SK-N-SH treated with all-trans-retinoic acid at 6 μM for 48 hours (cell line): Measurements from ENCODE around the gene MRPL11.

Experiments used
- ARNTL ChIP-seq: fragments of 450-650 bp; formaldehyde crosslinking; IDR thresholded peaks from 2 replicates; pipeline ENCODE4 v1.5.0; 2020; ENCODE audit warnings: low read depth, mild to moderate bottlenecking, moderate library complexity, borderline replicate concordance
- BACH2 ChIP-seq: fragments of 250-450 bp; sonication (Bioruptor Pico); IDR thresholded peaks from 2 replicates; pipeline ENCODE4 v1.9.0; 2021; ENCODE audit warnings: mild to moderate bottlenecking, borderline replicate concordance
- CREB5 ChIP-seq: fragments of 250-450 bp; sonication (Bioruptor Pico); IDR thresholded peaks from 2 replicates; pipeline ENCODE4 v1.5.1; 2020; ENCODE audit warnings: low read depth, mild to moderate bottlenecking, moderate library complexity
- CSDC2 ChIP-seq: fragments of 250-450 bp; sonication (Bioruptor Pico); IDR thresholded peaks from 2 replicates; pipeline ENCODE4 v1.5.0; 2020; ENCODE audit warnings: mild to moderate bottlenecking, moderate library complexity
- CSRNP3 ChIP-seq: fragments of 250-450 bp; sonication (Bioruptor Pico); IDR thresholded peaks from 2 replicates; pipeline ENCODE4 v1.5.1; 2021; ENCODE audit warnings: mild to moderate bottlenecking, moderate library complexity
- ISL1 ChIP-seq: fragments of 250-450 bp; sonication (Bioruptor Pico); IDR thresholded peaks from 2 replicates; pipeline ENCODE4 v2.1.2; 2022; ENCODE audit warnings: mild to moderate bottlenecking, moderate library complexity
- PATZ1 ChIP-seq: fragments of 250-450 bp; sonication (Bioruptor Pico); IDR thresholded peaks from 2 replicates; pipeline ENCODE4 v1.8.0; 2020; ENCODE audit warnings: mild to moderate bottlenecking, moderate library complexity, borderline replicate concordance
- POU6F1 ChIP-seq: fragments of 250-450 bp; sonication (Bioruptor Pico); IDR thresholded peaks from 2 replicates; pipeline ENCODE4 v1.8.0; 2021; ENCODE audit warnings: low read depth, mild to moderate bottlenecking, moderate library complexity, borderline replicate concordance
- RARB ChIP-seq: fragments of 250-450 bp; sonication (Bioruptor Pico); IDR thresholded peaks from 2 replicates; pipeline ENCODE4 v1.8.0; 2021; ENCODE audit warnings: mild to moderate bottlenecking, moderate library complexity
- TCF4 ChIP-seq: fragments of 250-450 bp; sonication (Bioruptor Pico); IDR thresholded peaks from 2 replicates; pipeline ENCODE4 v1.8.0; 2021; ENCODE audit warnings: mild to moderate bottlenecking, moderate library complexity, borderline replicate concordance
- TOX ChIP-seq: fragments of 250-450 bp; sonication (Bioruptor Pico); IDR thresholded peaks from 2 replicates; pipeline ENCODE4 v1.8.0; 2021; ENCODE audit warnings: mild to moderate bottlenecking, moderate library complexity, borderline replicate concordance
- TSHZ2 ChIP-seq: fragments of 250-450 bp; sonication (Bioruptor Pico); IDR thresholded peaks from 2 replicates; pipeline ENCODE4 v1.5.0; 2020; ENCODE audit warnings: mild to moderate bottlenecking, moderate library complexity
- ZFP30 ChIP-seq: fragments of 450-650 bp; formaldehyde crosslinking; IDR thresholded peaks from 2 replicates; pipeline ENCODE4 v1.5.0; 2022; ENCODE audit warnings: mild to moderate bottlenecking, moderate library complexity
- ZNF70 ChIP-seq: fragments of 450-650 bp; formaldehyde crosslinking; IDR thresholded peaks from 2 replicates; pipeline ENCODE4 v1.5.0; 2020; ENCODE audit warnings: mild to moderate bottlenecking, moderate library complexity

GRCh38 chr11:66471142-66471541 is 32.5 kb upstream of the MRPL11 start:
- TF ChIP-seq TSHZ2 (no peak), TOX (CRISPR knock-in tag) (no peak), RARB (no peak), TCF4 (CRISPR knock-in tag) (no peak), ZNF70 (no peak), CSRNP3 (CRISPR knock-in tag) (no peak), ISL1 (CRISPR knock-in tag) (no peak), ZFP30 (CRISPR knock-in tag) (no peak), BACH2 (no peak), PATZ1 (CRISPR knock-in tag) (no peak), ARNTL (CRISPR knock-in tag) (no peak), CSDC2 (no peak), POU6F1 (CRISPR knock-in tag) (no peak), CREB5 (CRISPR knock-in tag) (no peak)
